H1 (cell line): ENCODE measurements around the gene LEMD2. TPM values are rescaled to one million over a fixed set of nuclear protein-coding genes. Genes with fewer than 3 reads are reported as not detected.

Experiments
- CTCF ChIA-PET: fragments of 300-600 bp; sonication (Branson Sonifier 250); formaldehyde crosslinking; loops from one replicate; lab custom pipeline; 2021; ENCODE audit not compliant: partially characterized antibody; lab: Charles Lee
- POLR2A ChIA-PET: fragments of 300-600 bp; sonication (Branson Sonifier 250); formaldehyde crosslinking; loops from one replicate; lab custom pipeline; 2021; ENCODE audit warnings: inconsistent platforms; ENCODE audit not compliant: partially characterized antibody; lab: Charles Lee
- DNase-seq, 2 experiments: peaks; one replicate each; pipeline versions ENCODE4 v3.0.0 to v3.0.0-alpha.2; 2010 to 2022; ENCODE audit warnings: low spot score in 2 of 2, low read depth in 1 of 2, mixed read lengths in 1 of 2
- FAIRE-seq: peaks from 2 replicates; lab custom pipeline; 2011; peaks lifted over from hg19 to GRCh38; lab: Jason Lieb, UNC
- H2AFZ ChIP-seq: 2 replicates; pipeline ENCODE4 v1.8.1; 2012; ENCODE audit warnings: low read length, inconsistent platforms
- H2AK5ac ChIP-seq: 2 replicates; pipeline ENCODE4 v1.6.1; 2013; ENCODE audit warnings: low read depth, low read length
- H2BK120ac ChIP-seq: replicated peaks from 2 replicates; pipeline ENCODE3; 2013; ENCODE audit warnings: low read depth, low read length, inconsistent platforms
- H2BK12ac ChIP-seq: 2 replicates; pipeline ENCODE4 v1.6.1; 2013; ENCODE audit warnings: low read depth, low read length
- H2BK15ac ChIP-seq: 2 replicates; pipeline ENCODE4 v1.6.1; 2013; ENCODE audit warnings: low read length
- H2BK20ac ChIP-seq: 2 replicates; pipeline ENCODE4 v1.6.1; 2013; ENCODE audit warnings: low read length
- H2BK5ac ChIP-seq: 2 replicates; pipeline ENCODE4 v1.6.1; 2013; ENCODE audit warnings: low read depth, low read length
- H3K14ac ChIP-seq: 2 replicates; pipeline ENCODE4 v1.6.1; 2013; ENCODE audit warnings: inconsistent platforms; ENCODE audit not compliant: insufficient read length
- H3K18ac ChIP-seq: 2 replicates; pipeline ENCODE4 v1.6.1; 2013; ENCODE audit warnings: low read length; ENCODE audit errors: extremely low read depth
- H3K23ac ChIP-seq: 2 replicates; pipeline ENCODE4 v1.6.1; 2013; ENCODE audit warnings: inconsistent platforms; ENCODE audit not compliant: insufficient read length
- H3K23me2 ChIP-seq: 2 replicates; pipeline ENCODE4 v1.6.1; 2013; ENCODE audit warnings: low read depth, low read length
- H3K27ac ChIP-seq: 2 replicates; pipeline ENCODE4 v1.6.1; 2011; ENCODE audit warnings: low read depth, low read length, inconsistent platforms
- H3K27me3 ChIP-seq, 4 experiments: replicated peaks in 1 of 4; 1 replicate in 1 of 4; 2 replicates in 3 of 4; pipeline versions ENCODE4 v1.6.1 to v1.8.1; 2011 to 2013; ENCODE audit warnings: low read length in 3 of 4, mild to moderate bottlenecking in 3 of 4, inconsistent platforms in 2 of 4, mixed read lengths in 2 of 4, moderate library complexity in 1 of 4; ENCODE audit not compliant: control insufficient read depth in 3 of 4, insufficient read depth in 3 of 4; ENCODE audit errors: extremely low read depth in 1 of 4
- H3K36me3 ChIP-seq, 4 experiments: 2 replicates each; pipeline versions ENCODE4 v1.6.1 to v1.8.1; 2011 to 2013; ENCODE audit warnings: mild to moderate bottlenecking in 4 of 4, low read length in 3 of 4, moderate library complexity in 2 of 4, control low read depth in 1 of 4, inconsistent platforms in 1 of 4; ENCODE audit not compliant: insufficient read depth in 4 of 4, control insufficient read depth in 2 of 4
- H3K4ac ChIP-seq: replicated peaks from 2 replicates; pipeline ENCODE3; 2013; ENCODE audit warnings: low read length, low read depth, mixed read lengths, inconsistent platforms; ENCODE audit not compliant: insufficient read length
- H3K4me1 ChIP-seq, 4 experiments: replicated peaks in 1 of 4; 1 replicate in 1 of 4; 2 replicates in 3 of 4; pipeline versions ENCODE4 v1.6.1 to v1.8.1; 2011 to 2013; ENCODE audit warnings: low read length in 3 of 4, inconsistent platforms in 2 of 4, mixed read lengths in 1 of 4; ENCODE audit not compliant: insufficient read depth in 4 of 4, control insufficient read depth in 3 of 4
- H3K4me2 ChIP-seq, 2 experiments: 2 replicates each; pipeline versions ENCODE4 v1.6.1 to v1.8.1; 2011 to 2013; ENCODE audit warnings: low read depth in 2 of 2, low read length in 2 of 2, control low read depth in 1 of 2, inconsistent platforms in 1 of 2, mild to moderate bottlenecking in 1 of 2; ENCODE audit not compliant: insufficient read depth in 1 of 2
- H3K4me3 ChIP-seq, 4 experiments: fragments of 200-600, 300-600 bp in 1 of 4; sonication (generic), shearing (Covaris generic), sonication (Bioruptor Twin) in 1 of 4; 2 replicates each; pipeline versions ENCODE4 v1.5.1 to v1.8.1; 2011 to 2016; ENCODE audit warnings: low read length in 4 of 4, low read depth in 3 of 4, control low read depth in 2 of 4, inconsistent platforms in 2 of 4, mild to moderate bottlenecking in 2 of 4, mixed read lengths in 1 of 4, moderate library complexity in 1 of 4; ENCODE audit not compliant: insufficient read depth in 2 of 4; ENCODE audit errors: extremely low read depth in 1 of 4
- H3K56ac ChIP-seq: replicated peaks from 2 replicates; pipeline ENCODE3; 2013; ENCODE audit warnings: low read depth, mild to moderate bottlenecking, mixed read lengths, low read length, inconsistent platforms; ENCODE audit not compliant: insufficient read length
- H3K79me1 ChIP-seq: 2 replicates; pipeline ENCODE4 v1.6.1; 2013; ENCODE audit warnings: low read depth, low read length, control low read depth
- H3K79me2 ChIP-seq, 2 experiments: 2 replicates each; pipeline versions ENCODE4 v1.6.1 to v1.8.1; 2012 to 2013; ENCODE audit warnings: low read length in 2 of 2, mild to moderate bottlenecking in 2 of 2, inconsistent platforms in 1 of 2; ENCODE audit not compliant: insufficient read depth in 2 of 2, control insufficient read depth in 1 of 2
- H3K9ac ChIP-seq, 4 experiments: replicated peaks in 1 of 4; 1 replicate in 1 of 4; 2 replicates in 3 of 4; pipeline versions ENCODE4 v1.6.1 to v1.8.1; 2011 to 2013; ENCODE audit warnings: low read depth in 3 of 4, low read length in 3 of 4, control low read depth in 2 of 4, mild to moderate bottlenecking in 2 of 4, moderate library complexity in 2 of 4, inconsistent platforms in 1 of 4; ENCODE audit errors: extremely low read depth in 1 of 4
- H3K9me3 ChIP-seq, 2 experiments: 2 replicates each; pipeline versions ENCODE4 v1.6.1 to v1.8.1; 2012 to 2013; ENCODE audit warnings: mild to moderate bottlenecking in 2 of 2, moderate library complexity in 2 of 2, control low read depth in 1 of 2, inconsistent platforms in 1 of 2, low read depth in 1 of 2, low read length in 1 of 2, mixed read lengths in 1 of 2; ENCODE audit not compliant: insufficient read depth in 2 of 2
- H4K20me1 ChIP-seq, 2 experiments: replicated peaks in 1 of 2; 2 replicates each; pipeline versions ENCODE3 to v1.8.1; 2011 to 2013; ENCODE audit warnings: inconsistent platforms in 2 of 2, low read length in 2 of 2, mild to moderate bottlenecking in 1 of 2; ENCODE audit not compliant: insufficient read depth in 2 of 2, control insufficient read depth in 1 of 2
- H4K5ac ChIP-seq: 2 replicates; pipeline ENCODE4 v1.6.1; 2013; ENCODE audit warnings: low read length, low read depth, mixed read lengths, inconsistent platforms; ENCODE audit not compliant: insufficient read length
- H4K8ac ChIP-seq: 2 replicates; pipeline ENCODE4 v1.8.0; 2013; ENCODE audit warnings: mild to moderate bottlenecking, moderate library complexity, low read length, inconsistent platforms; ENCODE audit not compliant: insufficient read depth; ENCODE audit errors: extremely low read depth
- H4K91ac ChIP-seq: replicated peaks from 2 replicates; pipeline ENCODE3; 2013; ENCODE audit warnings: low read length, mixed read lengths, inconsistent platforms; ENCODE audit not compliant: insufficient read length
- ASH2L ChIP-seq: fragments of 200-600, 300-600 bp; sonication (generic); IDR thresholded peaks from one replicate; pipeline ENCODE4 v1.7.1; 2017; ENCODE audit warnings: low read length
- CHD1 ChIP-seq: IDR thresholded peaks from 2 replicates; pipeline ENCODE4 v1.6.1; 2012; ENCODE audit warnings: low read depth, low read length, improper control_type of control experiment
- CREB1 ChIP-seq: IDR thresholded peaks from 2 replicates; pipeline ENCODE4 v1.6.1; 2012; ENCODE audit warnings: inconsistent platforms
- EP300 ChIP-seq, 2 experiments: IDR thresholded peaks; 1 replicate in 1 of 2; 2 replicates in 1 of 2; pipeline ENCODE4 v1.6.1; 2011 to 2012; ENCODE audit warnings: low read depth in 2 of 2, low read length in 2 of 2, mild to moderate bottlenecking in 2 of 2, borderline replicate concordance in 1 of 2, inconsistent platforms in 1 of 2, moderate library complexity in 1 of 2
- POLR2A ChIP-seq, 2 experiments: IDR thresholded peaks; 1 replicate in 1 of 2; 2 replicates in 1 of 2; pipeline ENCODE4 v1.6.1; 2011; ENCODE audit warnings: low read depth in 2 of 2, low read length in 2 of 2, mild to moderate bottlenecking in 2 of 2; ENCODE audit errors: control extremely low read depth in 1 of 2
- RAD21 ChIP-seq, 2 experiments: IDR thresholded peaks in 1 of 2; conservative IDR thresholded peaks in 1 of 2; 2 replicates each; pipeline ENCODE4 v1.6.1; 2011; ENCODE audit warnings: low read depth in 2 of 2, low read length in 2 of 2, improper control_type of control experiment in 1 of 2, inconsistent platforms in 1 of 2, mild to moderate bottlenecking in 1 of 2, moderate library complexity in 1 of 2
- SIRT6 ChIP-seq: IDR thresholded peaks from one replicate; pipeline ENCODE4 v1.7.1; 2012; ENCODE audit warnings: low read length, inconsistent platforms
- SIX5 ChIP-seq: IDR thresholded peaks from 2 replicates; pipeline ENCODE4 v1.6.1; 2011; ENCODE audit warnings: mild to moderate bottlenecking, low read depth, low read length
- SP2 ChIP-seq: IDR thresholded peaks from 2 replicates; pipeline ENCODE4 v1.6.1; 2012; ENCODE audit warnings: mild to moderate bottlenecking, low read length, inconsistent platforms
- WGBS, 2 experiments: shearing (Covaris generic) in 1 of 2; methylation state at CpG; one replicate each; pipeline versions ENCODE4 v1.1.6 to v1.1.7; 2013 to 2015; ENCODE audit warnings: low lambda C conversion rate in 2 of 2, mixed read lengths in 2 of 2, inconsistent platforms in 1 of 2, low coverage in 1 of 2, missing lambda C conversion rate in 1 of 2; ENCODE audit not compliant: insufficient replicate concordance in 2 of 2, insufficient coverage in 1 of 2, insufficient read length in 1 of 2; ENCODE audit errors: extremely low coverage in 1 of 2, missing lambda C conversion rate in 1 of 2; 5-methylcytosine and 5-hydroxymethylcytosine counted together
- polyA plus RNA-seq, 7 experiments: library from polyadenylated mRNA; depleted of rRNA in 3 of 7; stranded (reverse) in 5 of 7; unstranded in 2 of 7; fragments of >200 nt in 5 of 7; fragments of 200-250 nt in 2 of 7; gene quantifications; 1 replicate in 5 of 7; 2 replicates in 1 of 7; 4 replicates in 1 of 7; pipeline versions ENCODE4 v1.2.1 to v1.2.3, GENCODE V29; 2011 to 2013; ENCODE audit warnings: missing spikeins in 2 of 7, mixed read lengths in 2 of 7
- total RNA-seq: library from RNA; stranded (reverse); fragmentation: NEBNext Ultra II Directional; extraction: Animal tissue kit (Norgen Biotek cat#: 25700); gene quantifications from 2 replicates; pipeline ENCODE4 v1.2.1, GENCODE V29; 2021
- TF ChIP-seq, protein P1 (sequence below), 3 experiments: IDR thresholded peaks; 1 replicate in 2 of 3; 2 replicates in 1 of 3; pipeline versions ENCODE4 v1.5.1 to v1.6.1; 2011; ENCODE audit warnings: low read length in 3 of 3, mild to moderate bottlenecking in 3 of 3, inconsistent platforms in 2 of 3, low read depth in 1 of 3, moderate library complexity in 1 of 3; ENCODE audit not compliant: insufficient read depth in 1 of 3; ENCODE audit errors: control extremely low read depth in 1 of 3
- TF ChIP-seq, protein P2 (sequence below): IDR thresholded peaks from 2 replicates; pipeline ENCODE4 v1.6.1; 2011; ENCODE audit warnings: low read depth, mild to moderate bottlenecking, low read length; ENCODE audit not compliant: insufficient read depth

The LEMD2 gene
- total and polyA plus RNA-seq, 2 of the 8 experiments (the other 6 are each of a cell fraction or from before 2014, with no cell fraction given) = 32.7 to 57.3 TPM

DNA sequence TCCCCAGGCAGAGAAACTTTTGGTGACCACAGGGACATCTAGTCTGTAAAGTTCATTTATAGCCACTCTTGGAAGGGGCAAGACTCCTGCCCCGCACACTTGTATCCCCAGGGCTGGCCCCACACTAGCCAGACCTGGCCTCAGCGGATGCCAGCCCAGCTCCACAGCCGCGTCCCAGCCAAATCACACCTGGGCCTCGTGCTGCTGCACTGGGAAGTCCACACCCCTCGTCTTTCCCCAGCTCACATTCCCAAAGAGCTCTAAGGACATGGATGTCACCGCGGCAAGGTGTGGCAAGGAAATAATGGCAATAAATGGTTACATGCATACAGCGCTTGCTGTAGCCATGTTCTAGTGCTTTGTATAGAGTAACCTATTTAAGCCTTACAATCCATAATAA, 50.8 kb downstream of the LEMD2 start:
- CTCF ChIA-PET = interaction anchor here (0.7 to 1.9 kb wide), 12 partner anchors 10 to 221 kb away, joined by 3 to 5 read pairs (median 3); no protein-coding TSS in a partner anchor
- no peak overlapping the region for H2BK20ac ChIP-seq
- no peak overlapping the region for H3K23ac ChIP-seq
- POLR2A ChIA-PET = interaction anchor here (1.0 to 1.2 kb wide), 2 partner anchors 9 to 43 kb away, joined by 3 read pairs; partner anchors contain the start of gene IP6K3
- FAIRE-seq (no peak), DNase-seq (no peak)
- no peak overlapping the region for H4K5ac ChIP-seq
- H4K20me1 ChIP-seq = no peaks in the 10 kb centered on the region
- H3K4me3 ChIP-seq = no peak overlapping the region
- no peak overlapping the region for H4K8ac ChIP-seq
- H3K14ac ChIP-seq = no peak overlapping the region
- no peak overlapping the region for H2AK5ac ChIP-seq
- no peaks in the 10 kb centered on the region for H3K79me1 ChIP-seq
- H3K23me2 ChIP-seq = no peaks in the 10 kb centered on the region
- H3K79me2 ChIP-seq = no peaks in the 10 kb centered on the region
- H2BK5ac ChIP-seq = no peak overlapping the region
- no peaks in the 10 kb centered on the region for H3K36me3 ChIP-seq
- H3K27ac ChIP-seq = no peak overlapping the region
- no peak overlapping the region for H2BK120ac ChIP-seq
- H3K9me3 ChIP-seq = no peaks in the 10 kb centered on the region
- 0 out of 7 replicates have a peak, but pooled peaks cover 0 to 3% (median 0%) of the 10 kb centered on the region in 4 experiments for H3K4me1 ChIP-seq
- no peak overlapping the region for H4K91ac ChIP-seq
- no peaks in the 10 kb centered on the region; a peak in 2 of 7 replicates for H3K27me3 ChIP-seq
- H2BK12ac ChIP-seq = no peak overlapping the region
- no peak overlapping the region for H3K56ac ChIP-seq
- H2AFZ ChIP-seq = no peak overlapping the region
- no peak overlapping the region for H3K4me2 ChIP-seq
- 96% methylated on average over 9 of the region's 9 CpGs; no CpG with 5 or more reads in 1 of the 2 experiments for WGBS, 2 experiments
- H2BK15ac ChIP-seq = no peak overlapping the region
- no peak overlapping the region for H3K18ac ChIP-seq
- H3K9ac ChIP-seq = no peak overlapping the region
- no peak overlapping the region for H3K4ac ChIP-seq
- TF ChIP-seq, protein P1, sequence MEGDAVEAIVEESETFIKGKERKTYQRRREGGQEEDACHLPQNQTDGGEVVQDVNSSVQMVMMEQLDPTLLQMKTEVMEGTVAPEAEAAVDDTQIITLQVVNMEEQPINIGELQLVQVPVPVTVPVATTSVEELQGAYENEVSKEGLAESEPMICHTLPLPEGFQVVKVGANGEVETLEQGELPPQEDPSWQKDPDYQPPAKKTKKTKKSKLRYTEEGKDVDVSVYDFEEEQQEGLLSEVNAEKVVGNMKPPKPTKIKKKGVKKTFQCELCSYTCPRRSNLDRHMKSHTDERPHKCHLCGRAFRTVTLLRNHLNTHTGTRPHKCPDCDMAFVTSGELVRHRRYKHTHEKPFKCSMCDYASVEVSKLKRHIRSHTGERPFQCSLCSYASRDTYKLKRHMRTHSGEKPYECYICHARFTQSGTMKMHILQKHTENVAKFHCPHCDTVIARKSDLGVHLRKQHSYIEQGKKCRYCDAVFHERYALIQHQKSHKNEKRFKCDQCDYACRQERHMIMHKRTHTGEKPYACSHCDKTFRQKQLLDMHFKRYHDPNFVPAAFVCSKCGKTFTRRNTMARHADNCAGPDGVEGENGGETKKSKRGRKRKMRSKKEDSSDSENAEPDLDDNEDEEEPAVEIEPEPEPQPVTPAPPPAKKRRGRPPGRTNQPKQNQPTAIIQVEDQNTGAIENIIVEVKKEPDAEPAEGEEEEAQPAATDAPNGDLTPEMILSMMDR (IDR thresholded peaks at IDR 0.05; ENCODE audit: control extremely low read depth in 1 of 3, insufficient read depth in 1 of 3, low read depth in 1 of 3, low read length in 3 of 3) = no peak
- no peak for TF ChIP-seq POLR2A (IDR thresholded peaks at IDR 0.05; ENCODE audit: control extremely low read depth in 1 of 2, low read depth in 2 of 2, low read length in 2 of 2)
- TF ChIP-seq SP2 = no peak
- no peak for TF ChIP-seq SIRT6
- TF ChIP-seq CREB1 = no peak
- no peak for TF ChIP-seq ASH2L
- no peak for TF ChIP-seq SIX5
- TF ChIP-seq CHD1 = no peak
- TF ChIP-seq EP300 (IDR thresholded peaks at IDR 0.05; ENCODE audit: borderline replicate concordance in 1 of 2, low read depth in 2 of 2, low read length in 2 of 2) = no peak
- TF ChIP-seq RAD21 (IDR thresholded peaks at IDR 0.05 in 1 of 2, conservative IDR thresholded peaks at IDR 0.05 in 1 of 2; ENCODE audit: low read depth in 2 of 2, low read length in 2 of 2) = no peak
- TF ChIP-seq, protein P2, sequence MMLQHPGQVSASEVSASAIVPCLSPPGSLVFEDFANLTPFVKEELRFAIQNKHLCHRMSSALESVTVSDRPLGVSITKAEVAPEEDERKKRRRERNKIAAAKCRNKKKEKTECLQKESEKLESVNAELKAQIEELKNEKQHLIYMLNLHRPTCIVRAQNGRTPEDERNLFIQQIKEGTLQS = no peak
